RWPE1 (cell line): Measurements from ENCODE around the gene KRTAP1-1.
"Not testable (repeated sequence)": the region's sequence is repeated elsewhere in the genome, so short reads cannot be mapped to it uniquely, and the experiment has no call there.

ENCODE experiments used
- CTCF ChIA-PET: fragments of 350-600 bp; sonication (Branson Sonifier 250); formaldehyde crosslinking; extraction: SDS; loops from one replicate; lab custom pipeline; 2021; lab: Yijun Ruan, JAX
- POLR2A ChIA-PET: fragments of 400-600 bp; formaldehyde crosslinking; extraction: SDS; loops from one replicate; lab custom pipeline; 2020; ENCODE audit warnings: antibody characterized with exemption; ENCODE audit not compliant: low non-redundant PET; lab: Yijun Ruan, JAX
- DNase-seq: peaks from one replicate; pipeline ENCODE4 v3.0.0; 2012; ENCODE audit warnings: low spot score
- H3K27ac ChIP-seq: fragments of 450-650 bp; 2 replicates; pipeline ENCODE4 v1.5.1; 2017
- TF ChIP-seq, protein P1 (sequence below): fragments of 450-650 bp; conservative IDR thresholded peaks from 2 replicates; pipeline ENCODE4 v1.5.1; 2017; ENCODE audit warnings: low read depth, mild to moderate bottlenecking

The KRTAP1-1 gene, protein sequence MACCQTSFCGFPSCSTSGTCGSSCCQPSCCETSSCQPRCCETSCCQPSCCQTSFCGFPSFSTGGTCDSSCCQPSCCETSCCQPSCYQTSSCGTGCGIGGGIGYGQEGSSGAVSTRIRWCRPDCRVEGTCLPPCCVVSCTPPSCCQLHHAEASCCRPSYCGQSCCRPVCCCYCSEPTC

DNA sequence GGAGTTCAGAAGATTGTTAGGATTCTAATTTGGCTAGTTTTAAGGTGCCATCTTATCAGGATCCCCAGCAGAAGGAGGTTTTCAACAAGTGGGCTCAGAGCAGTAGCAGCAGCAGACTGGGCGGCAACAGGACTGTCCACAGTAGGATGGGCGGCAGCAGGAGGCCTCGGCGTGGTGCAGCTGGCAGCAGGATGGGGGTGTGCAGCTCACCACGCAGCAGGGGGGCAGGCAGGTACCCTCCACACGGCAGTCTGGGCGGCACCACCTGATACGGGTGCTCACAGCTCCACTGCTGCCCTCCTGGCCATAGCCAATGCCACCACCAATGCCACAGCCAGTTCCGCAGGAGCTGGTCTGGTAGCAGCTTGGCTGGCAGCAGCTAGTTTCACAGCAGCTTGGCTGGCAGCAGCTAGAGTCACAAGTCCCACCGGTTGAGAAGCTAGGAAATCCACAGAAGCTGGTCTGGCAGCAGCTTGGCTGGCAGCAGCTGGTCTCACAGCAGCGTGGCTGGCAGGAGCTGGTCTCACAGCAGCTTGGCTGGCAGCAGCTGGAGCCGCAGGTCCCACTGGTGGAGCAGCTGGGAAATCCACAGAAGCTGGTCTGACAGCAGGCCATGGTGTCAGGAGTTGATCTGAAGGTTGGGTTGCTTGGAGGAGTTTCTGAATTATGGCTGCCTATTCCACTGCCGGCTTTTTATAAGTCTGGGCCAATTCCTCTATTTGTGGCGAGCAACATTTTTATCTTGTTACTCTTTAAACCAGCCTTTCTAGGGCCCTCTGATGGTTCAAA is at the start of gene KRTAP1-1:
Gene KRTAP1-1 (minus strand): TSS at position 668 of the 789 bp plus-strand sequence. CDS start 53 bp downstream, at position 615.
- DNase-seq, CTCF ChIA-PET, POLR2A ChIA-PET: not testable (repeated sequence)

DNA sequence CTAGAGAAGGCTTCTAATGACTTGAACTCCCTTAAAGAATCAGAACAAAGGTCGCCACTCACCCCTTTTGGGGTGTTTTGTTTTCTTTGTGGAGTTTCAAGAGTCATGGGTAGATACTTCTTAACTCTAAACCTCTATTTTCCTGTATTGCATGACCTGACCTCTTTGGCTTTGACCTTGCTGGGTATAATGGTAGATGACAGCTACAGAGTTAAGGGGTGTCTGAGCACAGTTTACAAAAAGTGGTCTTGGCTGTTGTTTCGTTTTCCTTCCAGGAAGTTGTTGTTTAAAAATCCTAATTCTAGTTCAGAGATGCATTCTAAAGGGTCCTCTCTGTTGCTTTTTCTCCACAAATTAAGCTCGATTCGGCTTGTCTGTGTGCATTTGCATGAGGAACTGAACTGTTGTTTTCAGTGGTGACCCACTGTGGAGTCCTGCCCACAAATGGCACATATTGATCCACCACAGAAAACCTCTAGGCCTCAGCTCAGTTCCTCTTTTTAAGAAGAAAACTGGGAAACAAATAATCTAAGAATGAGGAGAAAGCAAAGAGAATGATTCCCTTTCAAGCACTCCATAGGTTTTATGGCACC is 47.6 kb upstream of the KRTAP1-1 start:
- POLR2A ChIA-PET, CTCF ChIA-PET, H3K27ac ChIP-seq, DNase-seq: not testable (repeated sequence)

More for the DNA sequence above, at the start of gene KRTAP1-1:
- not testable (repeated sequence) for H3K27ac ChIP-seq

DNA sequence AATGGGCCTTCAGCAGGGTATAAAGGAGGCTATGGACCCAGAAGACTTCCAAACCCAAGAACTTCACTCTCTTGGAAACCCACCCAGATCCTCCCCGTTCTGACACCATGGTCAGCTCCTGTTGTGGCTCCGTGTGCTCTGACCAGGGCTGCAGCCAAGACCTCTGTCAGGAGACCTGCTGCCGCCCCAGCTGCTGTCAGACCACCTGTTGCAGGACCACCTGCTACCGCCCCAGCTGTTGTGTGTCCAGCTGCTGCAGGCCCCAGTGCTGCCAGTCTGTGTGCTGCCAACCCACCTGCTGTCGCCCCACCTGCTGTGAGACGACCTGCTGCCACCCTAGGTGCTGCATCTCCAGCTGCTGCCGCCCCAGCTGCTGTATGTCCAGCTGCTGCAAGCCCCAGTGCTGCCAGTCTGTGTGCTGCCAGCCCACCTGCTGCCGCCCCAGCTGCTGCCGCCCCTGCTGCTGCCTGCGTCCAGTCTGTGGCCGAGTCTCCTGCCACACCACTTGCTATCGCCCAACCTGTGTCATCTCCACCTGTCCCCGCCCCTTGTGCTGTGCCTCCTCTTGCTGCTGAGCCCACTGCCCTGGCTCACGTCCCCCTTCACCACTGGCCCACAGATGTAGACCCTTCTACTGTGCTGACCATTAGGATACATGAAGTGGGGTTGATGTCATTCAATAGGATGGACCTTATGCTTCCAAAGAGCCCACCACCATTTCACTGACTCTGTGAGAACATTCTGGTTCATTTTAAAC is 43.0 kb upstream of the KRTAP1-1 start, which contains the start of gene KRTAP4-7:
Gene KRTAP4-7 (plus strand): TSS at position 51 of the 757 bp plus-strand sequence. CDS start 57 bp downstream, at position 108.
- DNase-seq, CTCF ChIA-PET, POLR2A ChIA-PET, H3K27ac ChIP-seq: not testable (repeated sequence)

DNA sequence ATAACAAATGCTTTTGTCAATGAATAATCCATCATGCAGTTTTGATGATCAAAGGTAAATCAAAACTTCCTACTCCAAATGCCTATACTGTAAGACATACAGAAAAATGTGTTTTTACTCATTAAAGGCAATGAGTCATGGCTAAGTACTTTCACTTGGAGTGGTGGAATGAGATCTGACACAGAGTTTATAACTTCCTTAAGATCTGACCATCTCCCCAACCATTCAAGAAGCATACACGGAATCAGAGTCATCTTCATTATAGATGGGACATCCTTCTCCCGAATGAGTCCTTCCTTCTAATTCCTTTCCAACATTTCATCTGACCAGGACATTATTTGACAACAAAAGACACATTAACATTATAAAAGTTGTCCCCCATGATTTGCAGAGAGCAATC is 42.2 kb upstream of the KRTAP1-1 start:
- DNase-seq, CTCF ChIA-PET, H3K27ac ChIP-seq, POLR2A ChIA-PET: not testable (repeated sequence)

DNA sequence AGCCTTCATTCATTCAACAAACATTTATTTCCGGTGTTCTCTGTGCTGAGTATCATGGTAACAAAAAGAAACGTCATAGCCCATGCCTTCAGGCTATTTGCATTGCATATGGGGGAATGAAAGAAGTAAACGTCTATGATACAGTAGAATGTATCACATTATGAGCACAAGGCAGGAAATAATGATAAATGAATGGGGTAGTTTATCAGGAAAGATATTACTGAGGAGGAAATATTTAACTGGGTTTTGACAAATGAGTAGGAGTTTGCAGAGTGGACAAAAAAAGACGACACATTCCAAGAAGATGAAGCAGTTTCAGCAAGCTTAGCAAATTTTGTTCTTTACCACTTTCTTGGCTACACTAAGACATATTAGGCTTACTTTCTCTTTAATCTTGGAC is 41.4 kb upstream of the KRTAP1-1 start:
- TF ChIP-seq, protein P1, sequence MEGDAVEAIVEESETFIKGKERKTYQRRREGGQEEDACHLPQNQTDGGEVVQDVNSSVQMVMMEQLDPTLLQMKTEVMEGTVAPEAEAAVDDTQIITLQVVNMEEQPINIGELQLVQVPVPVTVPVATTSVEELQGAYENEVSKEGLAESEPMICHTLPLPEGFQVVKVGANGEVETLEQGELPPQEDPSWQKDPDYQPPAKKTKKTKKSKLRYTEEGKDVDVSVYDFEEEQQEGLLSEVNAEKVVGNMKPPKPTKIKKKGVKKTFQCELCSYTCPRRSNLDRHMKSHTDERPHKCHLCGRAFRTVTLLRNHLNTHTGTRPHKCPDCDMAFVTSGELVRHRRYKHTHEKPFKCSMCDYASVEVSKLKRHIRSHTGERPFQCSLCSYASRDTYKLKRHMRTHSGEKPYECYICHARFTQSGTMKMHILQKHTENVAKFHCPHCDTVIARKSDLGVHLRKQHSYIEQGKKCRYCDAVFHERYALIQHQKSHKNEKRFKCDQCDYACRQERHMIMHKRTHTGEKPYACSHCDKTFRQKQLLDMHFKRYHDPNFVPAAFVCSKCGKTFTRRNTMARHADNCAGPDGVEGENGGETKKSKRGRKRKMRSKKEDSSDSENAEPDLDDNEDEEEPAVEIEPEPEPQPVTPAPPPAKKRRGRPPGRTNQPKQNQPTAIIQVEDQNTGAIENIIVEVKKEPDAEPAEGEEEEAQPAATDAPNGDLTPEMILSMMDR, result no peak

DNA sequence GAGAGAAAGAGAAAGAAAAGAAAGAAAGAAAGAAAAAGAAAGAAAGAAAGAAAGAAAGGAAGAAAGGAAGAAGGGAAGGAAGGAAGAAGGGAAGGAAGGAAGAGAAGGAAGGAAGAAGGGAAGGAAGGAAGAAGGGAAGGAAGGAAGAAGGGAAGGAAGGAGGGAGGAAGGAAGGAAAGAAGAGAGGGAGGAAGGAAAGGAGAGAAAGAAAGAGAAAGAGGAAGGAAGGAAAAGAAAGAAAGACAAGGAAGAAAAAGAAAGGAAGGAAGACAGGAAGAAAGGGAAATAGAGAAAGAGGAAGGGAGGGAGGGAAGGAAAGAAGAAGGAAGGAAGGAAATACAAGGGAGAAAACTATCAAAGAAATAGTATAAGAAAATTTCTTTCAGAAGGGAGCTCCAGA is 35.5 kb upstream of the KRTAP1-1 start:
- ChIA-PET CTCF (no interaction called here), POLR2A (no interaction called here)
- no peak for DNase-seq
- no peak overlapping the region for H3K27ac ChIP-seq
- TF ChIP-seq, protein P1, result no peak

More for the DNA sequence above, 41.4 kb upstream of the KRTAP1-1 start:
- peak; percentile 30 for DNase-seq
- no peak overlapping the region for H3K27ac ChIP-seq
- POLR2A ChIA-PET, result no interaction called here
- CTCF ChIA-PET, result no interaction called here

DNA sequence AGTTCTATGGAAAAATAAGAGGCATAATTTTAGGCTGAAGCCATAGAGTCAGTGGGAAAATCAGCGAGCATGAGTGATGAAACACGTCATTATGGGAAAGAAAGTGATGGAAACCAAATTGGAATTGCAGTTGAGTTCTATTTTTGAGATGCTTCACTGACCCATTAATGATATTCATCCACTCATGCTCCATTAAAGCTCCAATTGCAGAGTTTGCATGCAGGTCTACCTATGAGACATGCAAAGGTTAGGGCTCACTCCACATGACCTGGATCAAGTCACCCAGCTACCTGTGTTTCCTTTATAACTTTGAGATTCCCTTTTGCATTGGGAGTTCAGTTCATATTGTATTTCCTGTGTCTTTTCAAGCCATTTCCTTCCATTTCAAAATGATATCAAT is 32.4 kb upstream of the KRTAP1-1 start:
- DNase-seq, result no peak
- no peak overlapping the region for H3K27ac ChIP-seq
- ChIA-PET CTCF (no interaction called here), POLR2A (no interaction called here)
- TF ChIP-seq, protein P1, result no peak

DNA sequence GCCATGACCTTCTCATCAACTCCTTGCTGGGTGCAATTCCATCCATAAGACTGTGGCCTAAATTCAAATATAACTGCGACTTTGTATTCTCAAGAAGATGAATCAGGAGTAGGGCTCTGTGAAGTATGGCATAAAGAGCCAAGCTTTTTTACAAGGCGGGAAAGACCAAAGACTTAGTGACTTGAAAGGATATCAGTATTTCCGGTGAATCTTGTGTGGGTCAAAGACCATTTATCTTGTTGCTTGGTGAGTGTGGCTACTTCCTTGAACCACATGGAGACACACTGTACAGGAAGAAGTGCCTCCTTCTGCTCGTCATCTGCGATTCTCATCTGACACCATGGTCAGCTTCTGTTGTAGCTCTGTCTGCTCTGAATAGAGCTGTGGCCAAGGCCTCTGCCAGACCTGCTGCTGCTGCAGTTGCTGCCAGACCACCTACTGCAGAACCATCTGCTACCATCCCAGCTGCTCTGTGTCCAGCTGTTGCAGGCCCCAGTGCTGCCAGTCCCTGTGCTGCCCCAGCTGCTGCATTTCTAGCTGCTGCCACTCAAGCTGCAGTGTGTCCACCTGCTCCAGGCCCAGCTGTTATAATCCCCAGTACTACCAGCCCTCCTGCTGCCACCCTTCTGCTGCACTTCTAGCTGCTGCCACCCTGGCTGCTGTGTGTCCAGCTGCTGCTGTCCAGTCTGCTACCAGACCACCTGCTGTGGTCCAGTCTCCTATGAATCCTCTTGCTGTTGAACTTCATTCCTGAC is 30.5 kb upstream of the KRTAP1-1 start:
- TF ChIP-seq, protein P1, result no peak
- DNase-seq, result no peak
- H3K27ac ChIP-seq, result no peak overlapping the region
- ChIA-PET CTCF (no interaction called here), POLR2A (no interaction called here)
